ENCODE measurements around the gene FTO.
"Not testable (repeated sequence)": the region's sequence is repeated elsewhere in the genome, so short reads cannot be mapped to it uniquely, and the experiment has no call there.

The FTO gene

GRCh38 chr16:53689636-53690035, 14.3 kb upstream of the FTO start:
- Mint-ChIP-seq H3K9me3 (no peaks in the 10 kb centered on the region), H3K36me3 (peaks cover 13 to 19% of the 10 kb centered on the region in 2 donors), H3K27ac (no peak overlapping the region), H3K4me1 (no peaks in the 10 kb centered on the region), H3K27me3 (no peaks in the 10 kb centered on the region), H3K4me3 (no peak overlapping the region)
- DNase-seq (no peak), ATAC-seq (replicated peaks) (no peak)

GRCh38 chr16:53690771-53691170, 13.2 kb upstream of the FTO start:
- ATAC-seq (replicated peaks) = no peak
- Mint-ChIP-seq H3K9me3 (no peaks in the 10 kb centered on the region), H3K27ac (no peak overlapping the region), H3K27me3 (no peaks in the 10 kb centered on the region), H3K4me1 (no peaks in the 10 kb centered on the region), H3K4me3 (no peak overlapping the region), H3K36me3 (peaks cover 7 to 15% of the 10 kb centered on the region in 2 donors)
- DNase-seq = no peak

GRCh38 chr16:53692146-53692545, 11.8 kb upstream of the FTO start:
- H3K4me3 Mint-ChIP-seq = no peak overlapping the region
- DNase-seq (no peak), ATAC-seq (replicated peaks) (no peak)
- H3K4me1 Mint-ChIP-seq = no peaks in the 10 kb centered on the region
- H3K36me3 Mint-ChIP-seq = peaks cover 10 to 13% of the 10 kb centered on the region in 2 donors
- H3K9me3 Mint-ChIP-seq = no peaks in the 10 kb centered on the region
- H3K27me3 Mint-ChIP-seq = no peaks in the 10 kb centered on the region
- H3K27ac Mint-ChIP-seq = no peak overlapping the region

- ATAC-seq (replicated peaks) (no peak), DNase-seq (no peak)
- H3K4me3 Mint-ChIP-seq = no peak overlapping the region
- H3K9me3 Mint-ChIP-seq = no peaks in the 10 kb centered on the region
- H3K27me3 Mint-ChIP-seq = no peaks in the 10 kb centered on the region
- no peaks in the 10 kb centered on the region for H3K4me1 Mint-ChIP-seq
- peaks cover 13 to 17% of the 10 kb centered on the region in 2 donors for H3K36me3 Mint-ChIP-seq
- no peak overlapping the region for H3K27ac Mint-ChIP-seq
These were observed 10.6 kb upstream of the FTO start for GRCh38 chr16:53693320-53693719.

GRCh38 chr16:53695070-53695469, 8.9 kb upstream of the FTO start:
- no peak for DNase-seq
- no peak for ATAC-seq (replicated peaks)
- no peak overlapping the region for H3K27ac Mint-ChIP-seq
- peaks cover 13 to 17% of the 10 kb centered on the region in 2 donors for H3K36me3 Mint-ChIP-seq
- H3K4me1 Mint-ChIP-seq = no peaks in the 10 kb centered on the region
- no peak overlapping the region for H3K4me3 Mint-ChIP-seq
- no peaks in the 10 kb centered on the region for H3K9me3 Mint-ChIP-seq
- H3K27me3 Mint-ChIP-seq = no peaks in the 10 kb centered on the region

- H3K4me1 Mint-ChIP-seq; DNase-seq; H3K27ac Mint-ChIP-seq; H3K9me3 Mint-ChIP-seq; H3K4me3 Mint-ChIP-seq; ATAC-seq (replicated peaks); H3K27me3 Mint-ChIP-seq: not testable (repeated sequence)
- H3K36me3 Mint-ChIP-seq = peaks cover 10 to 13% of the 10 kb centered on the region in 2 donors
These were observed 5.7 kb upstream of the FTO start for GRCh38 chr16:53698271-53698670.

GRCh38 chr16:53704445-53704813, 473 bp downstream of the FTO start:
- Mint-ChIP-seq H3K4me1 (peaks cover 18 to 24% of the 10 kb centered on the region in 2 donors), H3K27ac (peak overlapping the region; percentile 98), H3K9me3 (no peaks in the 10 kb centered on the region), H3K27me3 (no peaks in the 10 kb centered on the region), H3K36me3 (peaks cover 6 to 16% of the 10 kb centered on the region in 2 donors), H3K4me3 (peak overlapping the region; percentile 95)
- DNase-seq (no peak), ATAC-seq (replicated peaks) (no peak)

- H3K4me1 Mint-ChIP-seq = peaks cover 18 to 27% of the 10 kb centered on the region in 2 donors
- no peaks in the 10 kb centered on the region for H3K9me3 Mint-ChIP-seq
- H3K27ac Mint-ChIP-seq = no peak overlapping the region
- H3K36me3 Mint-ChIP-seq = peaks cover 13 to 24% of the 10 kb centered on the region in 2 donors
- H3K4me3 Mint-ChIP-seq = no peak overlapping the region
- H3K27me3 Mint-ChIP-seq = no peaks in the 10 kb centered on the region
- no peak for ATAC-seq (replicated peaks)
- no peak for DNase-seq
These were observed 3.7 kb downstream of the FTO start for GRCh38 chr16:53707671-53708070.

- ATAC-seq (replicated peaks) = no peak
- H3K27ac Mint-ChIP-seq = no peak overlapping the region
These were observed 4.5 kb downstream of the FTO start for GRCh38 chr16:53708490-53708889.

GRCh38 chr16:53711390-53711789, 7.4 kb downstream of the FTO start:
- no peak overlapping the region for H3K4me3 Mint-ChIP-seq
- peaks cover 14 to 23% of the 10 kb centered on the region in 2 donors for H3K36me3 Mint-ChIP-seq
- no peak for ATAC-seq (replicated peaks)
- H3K4me1 Mint-ChIP-seq = peaks cover 14 to 28% of the 10 kb centered on the region in 2 donors
- no peaks in the 10 kb centered on the region for H3K27me3 Mint-ChIP-seq
- no peak for DNase-seq
- H3K27ac Mint-ChIP-seq = no peak overlapping the region
- no peaks in the 10 kb centered on the region for H3K9me3 Mint-ChIP-seq

More at GRCh38 chr16:53708490-53708889, 4.5 kb downstream of the FTO start:
- Mint-ChIP-seq H3K36me3 (peaks cover 14 to 26% of the 10 kb centered on the region in 2 donors), H3K9me3 (no peaks in the 10 kb centered on the region), H3K4me1 (peaks cover 20 to 29% of the 10 kb centered on the region in 2 donors), H3K27me3 (no peaks in the 10 kb centered on the region), H3K4me3 (no peak overlapping the region)
- DNase-seq = no peak

- H3K27me3 Mint-ChIP-seq = no peaks in the 10 kb centered on the region
- no peaks in the 10 kb centered on the region for H3K9me3 Mint-ChIP-seq
- H3K4me1 Mint-ChIP-seq = peaks cover 14 to 25% of the 10 kb centered on the region in 2 donors
- DNase-seq = no peak
- no peak overlapping the region for H3K4me3 Mint-ChIP-seq
- no peak for ATAC-seq (replicated peaks)
- H3K36me3 Mint-ChIP-seq = peaks cover 14 to 20% of the 10 kb centered on the region in 2 donors
- no peak overlapping the region for H3K27ac Mint-ChIP-seq
These were observed 8.1 kb downstream of the FTO start for GRCh38 chr16:53712065-53712464.

- ATAC-seq (replicated peaks) = no peak
- Mint-ChIP-seq H3K27ac (no peak overlapping the region), H3K4me1 (peaks cover 5 to 13% of the 10 kb centered on the region in 2 donors), H3K36me3 (peaks cover 9 to 13% of the 10 kb centered on the region in 2 donors), H3K27me3 (no peaks in the 10 kb centered on the region), H3K9me3 (no peaks in the 10 kb centered on the region), H3K4me3 (no peak overlapping the region)
- DNase-seq = no peak
These were observed 9.6 kb downstream of the FTO start for GRCh38 chr16:53713403-53714204.

- H3K4me3 Mint-ChIP-seq = no peak overlapping the region
- no peak for DNase-seq
- no peaks in the 10 kb centered on the region for H3K9me3 Mint-ChIP-seq
- H3K4me1 Mint-ChIP-seq = peaks cover 5 to 13% of the 10 kb centered on the region in 2 donors
- no peak for ATAC-seq (replicated peaks)
- no peaks in the 10 kb centered on the region for H3K27me3 Mint-ChIP-seq
- H3K36me3 Mint-ChIP-seq = peaks cover 8 to 10% of the 10 kb centered on the region in 2 donors
- no peak overlapping the region for H3K27ac Mint-ChIP-seq
These were observed 10.5 kb downstream of the FTO start for GRCh38 chr16:53714205-53715022.

- no peak for ATAC-seq (replicated peaks)
- H3K4me1 Mint-ChIP-seq = peaks cover 6 to 16% of the 10 kb centered on the region in 2 donors
These were observed 11.0 kb downstream of the FTO start for GRCh38 chr16:53715023-53715384.

GRCh38 chr16:53717577-53717976, 13.6 kb downstream of the FTO start:
- peaks cover 2 to 6% of the 10 kb centered on the region in 2 donors for H3K36me3 Mint-ChIP-seq
- no peak overlapping the region for H3K27ac Mint-ChIP-seq
- H3K9me3 Mint-ChIP-seq = no peaks in the 10 kb centered on the region
- H3K4me3 Mint-ChIP-seq = no peak overlapping the region
- H3K4me1 Mint-ChIP-seq = peaks cover 7 to 15% of the 10 kb centered on the region in 2 donors
- no peak for DNase-seq
- no peak for ATAC-seq (replicated peaks)
- H3K27me3 Mint-ChIP-seq = no peaks in the 10 kb centered on the region

More at GRCh38 chr16:53715023-53715384, 11.0 kb downstream of the FTO start:
- Mint-ChIP-seq H3K27ac (no peak overlapping the region), H3K4me3 (no peak overlapping the region), H3K27me3 (no peaks in the 10 kb centered on the region), H3K36me3 (peaks cover 8 to 12% of the 10 kb centered on the region in 2 donors), H3K9me3 (no peaks in the 10 kb centered on the region)
- no peak for DNase-seq

Data from stimulated activated naive B cell treated with anti-CD40 and anti-IgM and Interleukin-4, amounts not matched to agents 10 μg/mL and 1 μg/mL and 100 μg/mL, for 72 hours (primary cell).